GM11168 (cell line): ENCODE results near the gene HIP1.
"Not testable (repeated sequence)": the region's sequence is repeated elsewhere in the genome, so short reads cannot be mapped to it uniquely, and the experiment has no call there.

Source experiments
- in situ Hi-C: fragments of 300-500 bp; cut with MboI; formaldehyde crosslinking; loops from one replicate; pipeline ENCODE4 v1.12.0; 2022; ENCODE audit warnings: low sequenced_read_pairs; ENCODE audit not compliant: unreplicated experiment

The HIP1 gene

DNA sequence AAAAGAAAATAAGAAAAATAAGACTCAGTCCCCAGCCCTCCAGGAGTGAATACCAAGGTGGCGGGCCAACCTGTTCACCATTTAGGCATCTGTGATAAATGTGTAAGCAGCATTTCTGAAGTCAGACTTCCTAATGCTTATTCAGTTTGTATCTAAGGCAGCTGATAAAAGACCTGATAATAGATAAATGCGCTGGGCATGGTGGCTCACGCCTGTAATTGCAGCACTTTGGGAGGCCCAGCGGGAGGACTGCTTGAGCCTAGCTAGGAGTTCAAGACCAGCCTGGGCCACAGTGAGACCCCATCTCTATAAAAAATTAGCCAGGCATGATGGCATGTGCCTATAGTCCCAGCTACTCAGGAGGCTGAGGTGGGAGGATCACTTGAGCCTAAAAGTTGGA is 143.0 kb downstream of the HIP1 start:
- in situ Hi-C loops: no loop called here

DNA sequence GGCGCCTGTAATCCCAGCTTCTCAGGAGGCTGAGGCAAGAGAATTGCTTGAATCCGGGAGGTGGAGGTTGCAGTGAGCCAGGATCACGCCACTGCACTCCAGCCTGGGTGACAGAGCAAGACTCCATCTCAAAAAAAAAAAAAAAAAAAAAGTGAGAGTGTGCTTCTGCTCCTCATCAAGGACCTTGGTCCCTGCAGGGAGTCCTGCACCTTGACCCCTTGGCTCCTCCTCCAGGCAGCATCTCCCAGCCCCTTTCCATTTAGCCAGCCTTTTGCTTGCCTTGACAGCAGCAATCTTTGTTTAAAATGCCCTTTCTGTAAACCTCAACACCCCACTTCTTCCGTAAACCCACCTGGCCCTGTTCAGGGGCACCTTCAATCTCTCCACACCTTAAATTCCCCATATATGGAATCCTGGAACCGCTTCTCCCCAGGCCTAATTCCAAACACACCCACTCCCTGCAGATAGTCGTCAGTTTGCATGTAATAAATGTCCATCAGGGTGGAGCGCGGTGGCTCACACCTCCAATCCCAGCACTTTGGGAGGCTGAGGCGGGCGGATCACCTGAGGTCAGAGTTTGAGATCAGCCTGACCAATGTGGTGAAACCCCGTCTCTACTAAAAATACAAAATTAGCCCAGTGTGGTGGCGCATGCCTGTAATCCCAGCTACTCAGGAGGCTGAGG is 145.1 kb downstream of the HIP1 start:
- in situ Hi-C loops: not testable (repeated sequence)

DNA sequence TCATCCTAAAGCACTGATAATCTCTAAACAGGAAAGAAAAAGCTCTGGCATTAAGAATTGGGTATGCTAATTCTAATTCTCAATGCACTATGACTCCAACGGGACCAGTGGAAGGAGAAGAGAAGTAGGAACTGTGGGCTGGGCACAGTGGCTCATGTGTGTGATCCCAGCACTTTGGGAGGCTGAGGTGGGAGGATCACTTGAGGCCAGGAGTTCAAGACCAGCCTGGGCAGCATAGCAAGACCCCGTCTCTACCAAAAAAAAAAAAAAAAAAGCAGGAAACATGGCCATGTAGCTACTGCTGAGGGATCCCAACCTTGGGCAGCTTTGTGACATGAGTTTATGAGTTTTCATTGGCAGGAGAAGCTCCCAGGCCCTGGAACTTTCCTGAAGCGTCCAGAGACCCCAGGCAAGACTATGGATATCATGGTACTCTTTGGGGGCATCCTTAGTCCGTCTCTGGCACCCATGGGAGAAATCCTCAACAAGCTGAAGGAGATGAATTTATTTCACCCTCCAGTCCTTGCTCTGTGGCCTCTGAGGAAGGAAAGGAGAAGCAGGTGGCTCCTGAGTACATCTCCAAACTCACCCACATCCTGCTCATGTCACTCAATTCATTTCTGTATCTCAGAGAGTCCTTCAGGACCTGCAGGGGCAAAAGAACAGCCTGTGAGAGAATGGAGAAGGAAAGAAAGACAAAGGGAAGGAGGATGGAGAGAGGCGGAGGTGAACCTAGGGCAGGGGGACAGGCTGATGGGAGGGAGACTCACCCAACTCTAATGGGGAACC is 147.1 kb downstream of the HIP1 start:
- in situ Hi-C loops: no loop called here

DNA sequence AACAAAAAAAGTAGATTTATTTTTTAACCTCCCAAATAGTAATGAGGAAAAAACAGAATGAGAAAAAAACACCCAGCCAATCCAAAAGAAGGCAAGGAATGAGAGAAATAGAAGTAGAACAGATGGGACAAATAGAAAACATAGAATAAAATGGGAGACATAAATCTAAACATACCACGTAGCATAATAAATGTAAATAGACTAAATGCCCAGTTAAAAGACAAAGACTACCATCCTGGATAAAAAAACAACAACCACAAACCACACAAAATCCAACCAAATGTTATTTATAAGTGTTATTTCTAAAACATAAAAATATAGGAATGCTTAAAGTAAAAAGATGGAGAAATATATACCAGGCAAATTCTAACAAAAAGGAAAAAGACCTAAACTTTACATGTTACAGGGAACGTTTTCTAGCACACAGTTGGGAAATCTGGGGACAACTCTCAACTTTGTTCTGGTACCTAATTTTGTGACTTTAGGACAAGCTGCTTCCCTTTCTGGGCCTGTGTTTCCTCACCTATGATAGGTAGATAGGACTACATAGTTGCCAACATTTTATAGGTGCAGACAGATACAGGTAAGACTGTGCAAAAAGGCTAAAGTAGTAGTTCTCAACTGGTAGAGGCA is 148.3 kb downstream of the HIP1 start:
- in situ Hi-C loops: no loop called here

DNA sequence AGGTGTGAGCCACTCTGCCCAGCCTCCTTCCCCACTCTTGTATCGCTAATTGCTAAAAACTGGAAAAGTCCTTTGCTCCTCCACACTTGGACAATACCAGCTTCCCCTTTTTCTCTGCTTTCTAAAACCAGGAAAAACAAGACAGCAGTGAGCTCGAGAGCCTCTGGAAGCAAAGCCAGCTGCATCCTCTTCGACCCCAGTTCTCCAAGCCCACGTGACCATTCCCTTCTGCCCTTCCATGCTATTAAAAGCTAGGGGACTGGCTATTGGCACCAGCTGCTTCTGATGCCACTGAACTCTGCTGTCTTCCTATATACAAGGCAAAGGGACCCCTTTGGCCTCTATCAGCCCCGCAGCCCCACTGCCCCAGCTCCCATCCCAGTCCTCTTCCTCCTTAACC is 154.4 kb downstream of the HIP1 start:
- in situ Hi-C loops: no loop called here

DNA sequence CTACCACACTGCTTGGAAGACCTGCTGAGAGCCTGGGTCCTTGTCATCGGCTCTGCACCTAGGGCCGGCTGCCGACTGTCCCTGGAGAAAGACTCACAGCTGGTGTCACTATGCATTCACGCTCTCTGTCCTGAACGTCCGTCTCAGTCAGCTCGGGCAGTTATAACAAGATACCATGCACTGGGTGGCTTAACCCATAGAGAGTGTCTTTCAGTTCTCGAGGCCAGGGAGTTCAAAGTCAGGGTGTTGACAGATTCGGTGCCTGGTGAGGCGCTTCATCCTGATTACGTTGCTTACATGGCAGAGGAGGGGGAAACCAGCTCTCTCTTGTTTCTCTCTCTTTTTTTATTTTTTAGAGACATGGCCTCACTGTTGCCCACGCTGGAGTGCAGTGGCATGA is 155.5 kb downstream of the HIP1 start:
- in situ Hi-C loops: no loop called here

DNA sequence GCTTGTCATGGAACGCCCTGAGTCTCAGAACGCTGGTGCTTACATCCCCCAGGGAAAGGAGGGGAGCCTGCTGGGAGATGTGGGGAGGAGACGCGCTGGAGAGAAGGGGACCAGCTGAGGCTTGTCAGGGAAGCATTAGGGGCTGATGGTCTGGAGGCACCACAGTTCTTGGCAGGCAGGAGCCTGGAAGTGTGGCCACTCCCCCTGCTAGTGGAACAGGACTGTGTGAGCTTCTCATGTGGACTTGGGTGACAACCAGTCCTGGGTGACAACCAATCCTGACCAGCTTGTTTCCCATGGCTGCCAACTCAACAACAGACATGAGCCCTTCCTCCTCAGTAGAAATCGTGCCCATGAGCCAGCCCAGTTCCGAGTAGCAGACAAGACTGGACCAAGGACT is 158.8 kb downstream of the HIP1 start:
- in situ Hi-C loops: no loop called here

DNA sequence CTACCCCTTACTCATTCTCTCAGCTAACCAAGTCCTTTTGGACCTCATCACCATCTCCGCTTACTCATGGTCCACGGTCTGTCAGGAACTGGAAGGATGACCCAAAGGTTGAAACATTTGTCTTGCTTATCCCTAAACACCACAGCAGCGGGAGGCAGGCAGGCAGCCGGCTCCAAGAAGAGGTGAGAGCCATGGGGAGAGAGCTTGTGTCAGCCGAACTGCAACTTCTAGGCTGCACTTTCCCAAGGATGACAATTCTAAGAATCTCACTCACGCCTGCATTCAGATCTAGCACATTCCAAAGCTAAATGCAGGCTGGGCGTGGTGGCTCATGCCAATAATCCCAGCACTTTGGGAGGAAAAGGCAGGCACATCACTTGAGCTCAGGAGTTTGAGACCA is 160.7 kb downstream of the HIP1 start:
- in situ Hi-C loops: no loop called here

DNA sequence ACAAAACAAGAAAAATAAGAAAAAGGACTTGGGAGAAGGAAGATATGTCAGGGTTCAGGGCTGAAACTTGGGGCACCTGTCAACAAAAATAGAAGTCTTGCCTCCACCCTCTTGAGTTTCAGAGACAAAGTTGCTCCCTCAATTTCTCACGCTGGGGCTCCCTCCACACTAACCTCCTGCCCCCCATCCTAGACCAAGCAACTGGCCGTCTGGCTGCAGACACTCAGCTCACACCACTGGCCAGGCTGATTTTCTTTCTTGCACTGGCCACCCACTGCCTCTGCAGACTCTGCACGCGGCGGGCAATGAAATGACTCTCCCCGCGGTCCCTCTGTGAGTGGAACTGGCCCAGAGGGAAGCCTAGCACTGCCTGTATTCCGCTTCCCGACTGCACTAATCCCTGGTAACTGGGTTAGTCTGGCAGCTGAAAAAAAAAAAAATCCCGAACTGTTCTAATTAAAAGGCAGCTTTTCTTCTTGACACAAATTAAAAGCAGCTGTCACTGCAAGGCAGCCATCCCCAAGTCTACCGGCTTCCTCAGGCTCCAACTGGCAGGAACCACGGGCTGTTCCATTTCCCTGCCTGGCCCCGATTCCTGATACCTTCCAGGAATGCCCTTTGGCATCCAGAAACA is 163.1 kb downstream of the HIP1 start:
- in situ Hi-C loops: no loop called here

DNA sequence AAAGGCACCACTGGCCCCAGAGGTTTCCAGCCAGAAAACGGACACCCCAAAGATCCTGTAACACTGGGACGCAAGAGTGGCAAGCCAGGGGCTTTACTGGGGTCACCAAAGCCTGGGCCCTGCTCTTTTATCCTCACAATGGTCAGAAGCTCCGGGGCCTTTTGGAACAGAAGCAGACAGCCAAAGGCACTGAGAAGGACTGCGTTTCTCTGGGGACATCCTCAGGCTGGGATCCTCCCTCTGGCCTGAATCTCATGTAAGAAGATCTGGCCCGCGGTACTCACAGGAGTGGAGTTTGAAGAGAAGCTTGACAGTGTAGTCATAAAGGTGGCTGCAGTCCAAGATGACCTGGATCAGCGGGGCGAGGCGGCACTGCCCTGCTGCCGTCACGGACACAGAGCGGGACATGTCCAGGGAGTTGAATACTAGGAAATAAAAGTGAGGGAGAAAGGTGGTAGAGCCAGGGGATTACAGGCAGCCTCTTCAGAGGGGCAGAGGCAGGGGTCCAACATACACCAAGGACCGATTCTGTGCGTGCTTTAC is 165.2 kb downstream of the HIP1 start:
- in situ Hi-C loops: no loop called here

DNA sequence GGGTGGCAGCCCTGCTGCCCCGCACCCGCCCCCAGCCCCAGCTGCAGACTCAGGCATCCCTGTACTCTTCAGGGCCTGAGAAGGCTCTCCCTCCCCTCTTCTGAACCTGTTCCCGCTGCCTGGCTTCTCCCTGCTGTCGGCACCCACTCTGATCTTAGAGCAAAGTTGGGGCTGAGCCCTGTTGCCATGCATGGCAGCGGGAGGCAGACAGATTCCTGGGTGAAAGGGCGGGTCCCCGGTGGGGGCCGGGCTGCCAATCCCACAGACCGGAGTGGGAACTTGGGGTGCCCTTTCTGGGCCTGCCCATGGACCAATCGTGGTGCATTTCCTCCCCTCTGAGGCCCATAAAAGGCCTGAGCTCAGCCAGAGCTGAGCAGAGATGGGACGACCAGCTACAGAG is 165.9 kb downstream of the HIP1 start:
- in situ Hi-C loops: no loop called here

DNA sequence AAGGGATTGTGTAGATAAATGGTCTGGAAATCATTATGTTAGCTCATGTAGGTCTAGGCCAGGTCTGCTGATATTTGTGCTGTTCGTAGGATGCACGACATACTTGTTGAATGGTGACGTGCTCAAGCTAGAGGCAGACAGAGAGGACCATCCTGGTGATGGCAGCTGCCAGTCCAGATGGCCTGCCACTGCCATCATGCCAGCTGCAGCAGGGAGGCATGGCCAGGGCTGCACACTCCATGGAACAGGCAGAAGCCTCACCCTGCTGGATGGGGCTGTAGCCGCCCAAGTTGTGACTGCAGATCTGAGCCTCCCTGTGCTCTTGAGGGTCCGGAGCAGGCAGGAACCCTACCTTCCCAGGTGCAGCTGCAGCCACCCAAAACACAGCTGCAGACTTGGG is 166.3 kb downstream of the HIP1 start:
- in situ Hi-C loops: no loop called here

DNA sequence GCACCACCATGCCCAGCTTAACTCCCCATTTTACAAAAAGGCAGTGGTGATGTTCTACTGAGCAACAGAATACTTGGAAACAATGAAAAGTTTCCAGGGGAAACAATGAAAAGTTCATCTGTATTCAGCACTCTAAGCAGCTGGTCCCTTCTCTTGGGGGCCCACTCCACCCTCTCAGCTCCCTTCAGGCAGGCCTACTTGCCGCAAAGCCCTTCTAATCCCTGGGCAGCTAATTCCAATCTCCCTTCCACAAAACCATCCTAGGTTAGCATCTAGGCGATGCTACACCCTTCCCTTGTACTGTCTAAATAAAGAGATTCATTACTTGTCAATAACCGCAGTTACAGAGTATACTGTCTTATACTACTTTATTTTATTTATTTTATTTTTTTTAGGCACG is 167.5 kb downstream of the HIP1 start:
- in situ Hi-C loops: no loop called here

DNA sequence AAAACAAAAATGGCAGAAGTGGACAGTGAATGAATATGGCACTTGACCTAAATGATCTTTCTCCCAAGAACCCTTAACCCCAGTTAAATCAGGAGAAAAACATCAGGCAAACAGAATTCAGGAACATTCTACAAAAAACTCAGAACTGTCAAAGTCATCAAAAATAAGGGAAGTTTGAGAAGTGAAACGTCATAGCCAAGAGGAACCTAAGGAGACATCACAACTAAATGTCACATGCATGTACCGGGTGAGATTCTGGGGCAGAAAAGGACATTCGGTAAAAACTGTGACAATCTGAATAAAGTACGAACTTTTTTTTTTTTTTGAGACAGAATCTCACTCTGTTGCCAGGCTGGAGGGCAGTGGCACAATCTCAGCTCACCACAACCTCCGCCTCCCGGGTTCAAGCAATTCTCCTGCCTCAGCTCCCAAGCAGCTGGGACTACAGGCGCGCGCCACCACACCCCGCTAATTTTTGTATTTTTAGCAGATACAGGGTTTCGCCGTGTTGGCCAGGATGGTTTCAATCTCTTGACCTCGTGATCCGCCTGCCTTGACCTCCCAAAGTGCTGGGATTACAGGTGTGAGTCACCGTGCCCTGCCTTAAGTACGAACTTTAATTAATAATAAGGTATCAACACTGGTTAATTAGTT is 169.0 kb downstream of the HIP1 start:
- in situ Hi-C loops: not testable (repeated sequence)

DNA sequence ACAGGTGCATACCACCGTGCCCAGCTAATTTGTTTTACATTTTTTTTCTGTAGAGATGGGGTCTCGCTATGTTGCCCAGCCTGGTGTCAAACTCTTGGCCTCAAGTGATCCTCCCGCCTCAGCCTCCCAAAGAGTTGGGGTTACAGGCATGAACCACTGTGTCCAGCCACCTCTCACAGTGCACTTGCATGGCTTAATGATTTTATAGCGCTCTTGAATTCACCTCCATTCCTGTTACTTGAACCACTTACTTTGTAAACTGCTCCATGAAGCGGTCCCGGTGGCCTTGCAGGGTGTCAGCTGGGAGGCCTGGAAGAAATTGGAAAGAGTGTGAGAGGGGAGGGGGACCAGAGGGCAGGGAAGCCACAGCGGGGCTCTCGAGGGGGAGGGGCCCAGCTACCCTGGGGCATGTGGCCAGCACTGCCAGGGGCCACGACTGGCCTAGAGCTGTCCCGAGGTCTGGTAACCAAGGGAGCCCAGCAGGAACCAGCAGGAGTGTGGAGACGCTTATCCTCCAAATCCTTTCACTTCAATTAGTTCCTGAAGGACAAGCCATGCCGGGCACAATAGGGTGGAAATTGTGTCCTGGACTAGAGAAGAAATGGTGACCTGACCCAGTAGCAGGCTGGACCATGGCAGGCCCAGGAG is 170.7 kb downstream of the HIP1 start:
- in situ Hi-C loops: no loop called here

DNA sequence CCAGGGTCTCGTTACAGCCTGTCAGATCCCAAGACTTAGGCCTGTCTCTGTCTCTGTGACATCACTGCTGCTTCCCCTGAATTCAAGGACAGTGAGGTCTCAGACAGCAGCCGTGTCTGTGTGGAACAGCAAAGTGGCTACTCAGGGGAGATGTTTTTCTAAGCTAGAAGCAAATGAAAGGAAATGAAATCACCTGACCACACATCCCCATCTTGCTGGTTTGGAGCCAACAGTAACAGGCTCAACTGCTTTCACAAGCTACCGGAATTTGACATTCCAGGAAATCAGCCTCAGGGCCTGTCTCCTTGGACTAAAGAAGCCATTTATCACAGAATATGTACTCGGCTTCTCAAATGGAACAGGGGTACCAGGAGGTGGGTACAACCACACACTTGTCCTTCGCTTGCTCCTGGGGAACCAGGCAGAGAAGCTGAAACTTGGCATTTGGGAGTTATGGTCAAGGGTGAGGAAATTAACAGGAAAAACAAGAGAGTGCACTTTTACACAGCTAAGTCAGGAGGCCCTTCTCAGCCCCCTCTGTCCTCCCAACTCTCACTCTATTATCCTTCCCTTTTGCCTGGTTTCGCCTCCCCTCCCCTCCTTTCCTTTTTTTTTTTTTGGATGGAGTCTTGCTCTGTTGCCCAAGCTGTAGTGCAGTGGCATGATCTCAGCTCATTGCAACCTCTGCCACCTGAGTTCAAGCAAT is 173.5 kb downstream of the HIP1 start:
- in situ Hi-C loops: no loop called here

DNA sequence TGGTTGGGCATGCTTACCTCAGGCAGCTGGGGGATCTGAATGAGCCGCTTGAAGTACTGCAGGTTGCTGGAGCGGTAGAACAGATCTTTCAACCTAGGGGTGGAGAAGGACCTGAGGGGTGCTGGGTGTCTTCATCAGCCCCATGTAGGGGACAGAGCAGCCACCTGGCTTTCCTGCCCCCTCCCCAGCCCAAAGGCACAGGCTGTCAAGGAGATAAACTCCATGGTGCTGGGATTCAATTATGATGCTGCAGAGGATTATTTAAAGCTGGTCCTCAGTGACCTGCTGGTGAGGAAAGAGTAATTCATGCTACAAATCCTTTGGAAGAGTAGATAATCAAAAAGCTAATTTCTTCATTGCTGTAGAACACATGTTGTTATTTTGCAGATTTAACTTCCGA is 175.6 kb downstream of the HIP1 start:
- in situ Hi-C loops: no loop called here

DNA sequence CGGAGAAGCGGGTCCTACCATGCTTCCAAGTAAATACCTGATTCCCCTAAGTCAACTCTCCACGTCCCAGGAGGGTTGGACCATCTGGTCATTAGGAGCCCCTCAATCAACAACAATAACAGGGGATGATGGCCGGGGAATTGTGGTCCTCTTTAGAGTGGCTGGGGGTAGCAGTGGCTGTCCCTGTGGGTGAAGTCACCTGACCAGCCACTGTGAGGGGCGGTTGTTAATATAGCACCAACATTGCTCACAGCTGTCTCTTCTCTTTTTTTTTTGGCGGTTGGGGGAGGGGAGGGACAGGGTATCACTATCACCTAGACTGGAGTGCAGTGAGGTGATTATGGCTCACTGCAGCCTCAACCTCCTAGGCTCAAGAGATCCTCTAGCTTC is 178.8 kb downstream of the HIP1 start:
- in situ Hi-C loops: no loop called here

DNA sequence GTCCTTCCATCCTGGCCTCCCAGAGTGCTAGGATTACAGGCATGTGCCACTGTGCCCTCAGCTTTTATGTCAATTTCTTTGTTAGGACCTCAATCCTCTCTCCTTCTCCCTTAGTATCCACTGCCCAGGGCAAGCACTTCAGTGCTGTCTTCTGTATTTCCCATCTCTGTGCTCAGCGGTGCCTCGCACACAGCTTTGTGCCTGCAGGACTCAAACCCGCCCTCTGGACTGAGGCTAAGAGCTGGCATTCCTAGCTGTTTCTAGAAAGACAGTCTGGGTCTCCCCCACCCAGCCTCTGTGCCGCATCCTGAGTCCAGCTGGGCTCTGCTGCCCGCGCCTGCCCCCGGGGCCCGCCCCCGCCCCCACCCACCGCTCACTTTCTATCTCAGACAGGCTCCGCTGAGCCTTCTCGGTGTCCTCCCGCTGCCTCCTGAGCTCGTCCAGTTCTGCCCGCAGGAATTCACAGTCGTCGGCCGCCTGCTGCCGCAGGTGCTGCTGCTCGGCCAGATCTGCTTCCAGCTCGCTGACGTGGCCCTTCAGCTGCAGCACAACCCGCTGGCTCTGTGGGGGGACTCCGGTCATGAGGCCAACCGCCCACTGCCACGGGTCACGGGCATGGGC is 179.3 kb downstream of the HIP1 start:
- in situ Hi-C loops: no loop called here
